MCF 10A (cell line): ENCODE data around the gene CSNK1E. TPM values are rescaled to one million over a fixed set of nuclear protein-coding genes. Genes with fewer than 3 reads are reported as not detected.
A peak's percentile ranks its signal among the peaks of the same experiment; 100 is the strongest.

Source experiments
- BruUV-seq: library from RNA; stranded (reverse); fragments of 400-500 nt; replicated peaks from 2 replicates; lab custom pipeline; 2021; lab: Mats Ljungman, UMichigan
- CTCF ChIA-PET: fragments of 300-600 bp; sonication (Branson Sonifier 250); formaldehyde crosslinking; extraction: SDS; loops from one replicate; lab custom pipeline; 2021; ENCODE audit warnings: antibody characterized with exemption, inconsistent platforms; lab: Yijun Ruan, JAX
- POLR2A ChIA-PET: fragments of 300-600, 350-650 bp; sonication (Branson Sonifier 250); formaldehyde crosslinking; extraction: SDS; loops from one replicate; lab custom pipeline; 2020; ENCODE audit warnings: antibody characterized with exemption, inconsistent platforms; lab: Yijun Ruan, JAX
- DNase-seq: peaks from one replicate; pipeline ENCODE4 v3.0.0-alpha.2; 2018; ENCODE audit not compliant: unreplicated experiment
- H3K27ac Mint-ChIP-seq: one replicate; pipeline ENCODE4 v1.8.0; 2022; ENCODE audit warnings: mild to moderate bottlenecking, low read depth, mixed read lengths; ENCODE audit not compliant: unreplicated experiment
- H3K27me3 Mint-ChIP-seq: one replicate; pipeline ENCODE4 v1.8.0; 2022; ENCODE audit warnings: mixed read lengths; ENCODE audit not compliant: insufficient read depth, unreplicated experiment
- H3K36me3 Mint-ChIP-seq: one replicate; pipeline ENCODE4 v1.8.0; 2022; ENCODE audit warnings: mild to moderate bottlenecking, moderate library complexity, mixed read lengths; ENCODE audit not compliant: insufficient read depth, unreplicated experiment
- H3K4me1 Mint-ChIP-seq: one replicate; pipeline ENCODE4 v1.8.0; 2022; ENCODE audit warnings: mixed read lengths; ENCODE audit not compliant: insufficient read depth, unreplicated experiment
- H3K4me3 Mint-ChIP-seq: one replicate; pipeline ENCODE4 v1.8.0; 2022; ENCODE audit warnings: mild to moderate bottlenecking, moderate library complexity, mixed read lengths; ENCODE audit not compliant: unreplicated experiment
- H3K9me3 Mint-ChIP-seq: one replicate; pipeline ENCODE4 v1.8.0; 2022; ENCODE audit warnings: mixed read lengths; ENCODE audit not compliant: unreplicated experiment
- CTCF ChIP-seq: fragments of 200-600 bp; IDR thresholded peaks from one replicate; pipeline ENCODE4 v1.8.0; 2022; ENCODE audit warnings: antibody characterized with exemption, mild to moderate bottlenecking; ENCODE audit not compliant: unreplicated experiment
- intact Hi-C: fragments of 100-400 bp; cut with micrococcal nuclease; formaldehyde crosslinking; loops from 2 replicates; pipeline ENCODE4 v1.14.1; 2022
- total RNA-seq: library from RNA; stranded (reverse); gene quantifications from 2 replicates; pipeline ENCODE4 v1.2.3, GENCODE V29; 2022

CSNK1E gene
- total RNA-seq, 1 experiment from 2014 or later, result 425 TPM

DNA sequence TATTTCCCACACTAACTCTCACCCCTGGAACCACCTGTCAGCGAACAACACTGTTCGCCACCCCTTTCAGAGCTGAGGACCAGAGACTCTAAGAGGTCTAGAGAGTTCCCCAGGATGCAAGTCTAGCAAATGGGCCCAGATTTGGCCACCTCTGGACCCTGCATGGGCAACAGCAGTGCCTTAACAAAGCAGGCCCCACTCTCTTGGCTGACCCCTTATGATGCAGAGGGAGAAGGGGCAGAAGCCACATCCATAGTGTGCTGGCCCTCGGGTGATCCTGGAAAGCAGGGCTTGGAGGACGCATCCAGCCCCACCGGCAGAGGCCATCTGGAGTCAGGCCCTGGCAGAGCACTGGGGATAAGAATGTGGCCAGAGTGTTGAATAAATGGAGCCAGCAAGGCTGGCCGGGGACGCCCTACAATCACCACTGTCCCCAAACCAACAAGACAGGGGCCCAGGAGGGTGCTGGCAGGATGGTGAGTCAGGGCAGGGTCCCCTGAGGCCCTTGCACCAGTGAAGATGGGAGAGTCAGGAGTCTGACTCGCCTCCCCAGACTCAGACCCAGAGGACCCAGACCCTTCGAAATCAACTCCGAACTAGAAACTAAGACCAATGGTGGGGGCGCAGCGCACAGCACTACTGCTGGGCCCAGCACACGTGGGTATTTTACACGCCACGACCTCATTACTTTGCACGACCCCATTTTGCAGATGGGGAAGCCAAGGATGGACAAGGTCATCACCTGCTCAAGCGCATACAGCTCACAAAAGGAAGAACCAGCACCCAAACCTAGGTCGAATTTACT is 6.5 kb downstream of the CSNK1E start:
- Mint-ChIP-seq H3K27ac (peak overlapping the region; percentile 93), H3K9me3 (no peaks in the 10 kb centered on the region), H3K4me1 (peaks cover 81% of the 10 kb centered on the region), H3K27me3 (no peaks in the 10 kb centered on the region), H3K4me3 (peak overlapping the region; percentile 53), H3K36me3 (peaks cover 88% of the 10 kb centered on the region)
- POLR2A ChIA-PET, result interaction anchor here (0.8 to 10.0 kb wide), 6 partner anchors 7 to 109 kb away, joined by 3 to 146 read pairs (median 4); partner anchors contain the start of gene MAFF
- DNase-seq, result no peak
- TF ChIP-seq CTCF, result no peak
- CTCF ChIA-PET, result interaction anchor here (0.7 to 0.9 kb wide), 3 partner anchors 13 to 235 kb away, joined by 3 to 4 read pairs (median 3); no protein-coding TSS in a partner anchor
- intact Hi-C loops, result no loop called here
- BruUV-seq, result no TSS peak

DNA sequence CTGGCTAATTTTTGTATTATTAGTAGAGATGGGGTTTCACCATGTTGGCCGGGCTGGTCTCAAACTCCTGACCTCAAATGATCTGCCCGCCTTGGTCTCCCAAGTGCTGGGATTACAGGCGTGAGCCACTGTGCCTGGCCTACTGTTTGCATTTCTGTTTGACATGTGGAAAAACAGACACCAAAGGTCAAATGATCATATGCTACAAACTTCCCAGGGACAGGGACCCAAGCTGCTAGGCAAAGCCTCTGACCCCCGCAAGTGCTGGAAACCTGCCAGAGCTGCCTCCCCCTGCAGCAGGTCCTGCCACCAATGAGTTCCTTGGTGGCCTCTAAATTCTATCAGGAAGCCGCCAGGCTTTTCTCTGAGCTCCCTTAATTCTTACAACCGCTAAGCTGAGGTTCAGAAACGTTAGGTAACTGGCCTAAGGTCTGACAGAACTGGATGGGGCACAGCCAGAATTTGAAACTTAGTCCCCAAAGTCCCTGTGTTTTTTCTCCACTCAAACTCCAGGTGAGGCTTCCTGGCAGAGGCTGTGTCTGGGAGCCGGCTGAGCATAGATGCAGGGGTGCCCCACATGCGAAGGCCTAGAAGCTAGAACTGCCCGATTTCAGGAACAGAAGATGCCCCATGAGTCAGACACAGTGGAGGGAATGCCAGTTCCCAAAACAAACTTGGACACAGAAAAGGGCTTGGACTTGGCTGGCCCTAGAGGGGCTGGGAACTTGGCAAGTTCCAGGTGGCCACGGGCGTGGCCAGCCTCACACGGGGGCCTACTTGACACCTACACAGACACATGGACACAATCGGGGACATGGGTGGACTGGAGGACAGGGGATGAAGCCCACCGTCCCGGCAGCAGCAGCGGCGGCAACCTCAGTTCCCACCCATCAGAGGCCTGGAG is 7.4 kb downstream of the CSNK1E start:
- Mint-ChIP-seq H3K9me3 (no peaks in the 10 kb centered on the region), H3K4me1 (peaks cover 86% of the 10 kb centered on the region), H3K27ac (peak overlapping the region; percentile 93), H3K4me3 (peak overlapping the region; percentile 53), H3K27me3 (no peaks in the 10 kb centered on the region), H3K36me3 (peaks cover 95% of the 10 kb centered on the region)
- intact Hi-C loops, result no loop called here
- peak; percentile 85 for DNase-seq
- CTCF ChIA-PET, result interaction anchor here (0.7 to 0.9 kb wide), 2 partner anchors 48 to 235 kb away, joined by 3 read pairs; no protein-coding TSS in a partner anchor
- TF ChIP-seq CTCF, result no peak
- POLR2A ChIA-PET, result interaction anchor here (1.0 to 10.0 kb wide), 3 partner anchors 8 to 91 kb away, joined by 3 to 146 read pairs (median 3); no protein-coding TSS in a partner anchor
- BruUV-seq, result no TSS peak

DNA sequence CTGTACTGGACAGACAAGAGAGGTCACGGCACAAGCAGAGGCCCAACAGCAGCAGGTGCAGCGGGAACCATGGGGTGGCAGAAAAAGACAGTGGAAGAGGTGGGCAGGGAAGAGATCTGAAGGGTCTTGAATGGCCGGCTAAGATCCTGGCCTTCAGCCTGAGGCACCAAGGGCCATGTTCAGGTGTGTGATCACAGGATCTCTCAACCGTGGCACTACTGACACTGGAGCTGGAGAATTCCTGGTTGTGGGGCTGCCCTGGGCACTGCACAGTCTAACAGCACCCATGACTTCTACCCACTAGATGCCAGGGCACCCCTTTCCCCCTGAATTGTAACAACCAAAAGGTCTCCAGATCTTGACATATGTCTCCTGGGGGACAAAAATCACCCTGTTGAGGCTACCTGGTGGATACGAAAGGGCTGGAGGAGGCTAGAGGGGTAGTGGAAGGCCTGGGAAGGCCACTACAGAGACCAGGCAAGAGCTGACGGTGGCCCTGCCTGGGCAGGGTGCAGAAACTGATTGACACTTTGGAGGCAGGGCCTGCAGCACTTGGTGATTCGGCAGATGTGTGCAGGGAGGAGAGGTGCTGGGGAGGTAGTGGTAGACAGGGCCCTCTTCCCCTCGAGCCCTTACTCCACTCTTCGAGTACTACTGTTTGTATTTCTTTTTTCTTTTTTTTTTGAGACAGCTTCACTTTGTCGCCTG is 8.3 kb downstream of the CSNK1E start:
- peaks cover 86% of the 10 kb centered on the region for H3K4me1 Mint-ChIP-seq
- no peaks in the 10 kb centered on the region for H3K27me3 Mint-ChIP-seq
- ChIA-PET POLR2A (interaction anchor here (0.6 to 10.0 kb wide), 2 partner anchors 10 to 134 kb away, joined by 3 to 146 read pairs; no protein-coding TSS in a partner anchor), CTCF (no interaction called here)
- DNase-seq, result no peak
- no peaks in the 10 kb centered on the region for H3K9me3 Mint-ChIP-seq
- intact Hi-C loops, result no loop called here
- TF ChIP-seq CTCF, result no peak
- H3K36me3 Mint-ChIP-seq, result peaks cover 99% of the 10 kb centered on the region
- peak overlapping the region; percentile 56 for H3K4me3 Mint-ChIP-seq
- H3K27ac Mint-ChIP-seq, result peak overlapping the region; percentile 98
- no TSS peak for BruUV-seq
